SK-MEL-5 (cell line): Measurements from ENCODE around the gene SUPT4H1. TPM values are rescaled to one million over a fixed set of nuclear protein-coding genes. Genes with fewer than 3 reads are reported as not detected.

Source experiments
- DNase-seq: peaks from one replicate; pipeline ENCODE4 v3.0.0-alpha.2; 2016; ENCODE audit warnings: low read depth, low spot score
- in situ Hi-C: cut with HindIII; loops from 2 replicates; pipeline ENCODE4 v1.10.0; 2016; ENCODE audit warnings: low sequenced_read_pairs, high pct_unique_total_duplicates, low pct_unique_long_range_greater_than_20kb
- total RNA-seq: library from RNA; depleted of rRNA; stranded (reverse); fragments of >200 nt; shearing (Covaris generic); gene quantifications from 2 replicates; pipeline ENCODE4 v1.2.3, GENCODE V29; 2014

The SUPT4H1 gene
- total RNA-seq, 1 experiment from 2014 or later = 102 TPM

- no peak for DNase-seq
- in situ Hi-C loops = no loop called here
Observed at GRCh38 chr17:58327363-58328194, 24.4 kb downstream of the SUPT4H1 start.

GRCh38 chr17:58326609-58327362 is 25.2 kb downstream of the SUPT4H1 start:
- in situ Hi-C loops = no loop called here
- DNase-seq = no peak

GRCh38 chr17:58325976-58326468 is 26.0 kb downstream of the SUPT4H1 start:
- in situ Hi-C loops = no loop called here
- no peak for DNase-seq

GRCh38 chr17:58325289-58325726 is 26.7 kb downstream of the SUPT4H1 start:
- DNase-seq = no peak
- in situ Hi-C loops = no loop called here

- in situ Hi-C loops = no loop called here
Observed at GRCh38 chr17:58324409-58325288, 27.4 kb downstream of the SUPT4H1 start.

GRCh38 chr17:58324056-58324408 is 28.0 kb downstream of the SUPT4H1 start:
- DNase-seq = no peak
- in situ Hi-C loops = no loop called here

More at GRCh38 chr17:58324409-58325288, 27.4 kb downstream of the SUPT4H1 start:
- no peak for DNase-seq

- in situ Hi-C loops = no loop called here
- no peak for DNase-seq
Observed at GRCh38 chr17:58323366-58324055, 28.5 kb downstream of the SUPT4H1 start.

GRCh38 chr17:58322581-58323185 is 29.3 kb downstream of the SUPT4H1 start:
- no peak for DNase-seq
- in situ Hi-C loops = no loop called here

- in situ Hi-C loops = no loop called here
- DNase-seq = no peak
Observed at GRCh38 chr17:58321571-58322525, 30.2 kb downstream of the SUPT4H1 start.

- no peak for DNase-seq
- in situ Hi-C loops = no loop called here
Observed at GRCh38 chr17:58320570-58321323, 31.3 kb downstream of the SUPT4H1 start.

GRCh38 chr17:58320163-58320558 is 31.8 kb downstream of the SUPT4H1 start:
- in situ Hi-C loops = no loop called here
- DNase-seq = no peak

- in situ Hi-C loops = no loop called here
- DNase-seq = no peak
Observed at GRCh38 chr17:58319173-58320162, 32.5 kb downstream of the SUPT4H1 start.

- no peak for DNase-seq
- in situ Hi-C loops = no loop called here
Observed at GRCh38 chr17:58318627-58319172, 33.3 kb downstream of the SUPT4H1 start.

- in situ Hi-C loops = no loop called here
Observed at GRCh38 chr17:58318065-58318481, 33.9 kb downstream of the SUPT4H1 start.

More at GRCh38 chr17:58318065-58318481, 33.9 kb downstream of the SUPT4H1 start:
- no peak for DNase-seq
